HG03432 (cell line): ENCODE measurements around the gene EFNB2.

Experiments used
- ATAC-seq: cut with Tn5 transposase; IDR thresholded peaks from one replicate; pipeline ENCODE4 v1.9.1; 2021; ENCODE audit warnings: mild to moderate bottlenecking, moderate library complexity; ENCODE audit not compliant: unreplicated experiment

Gene EFNB2

DNA sequence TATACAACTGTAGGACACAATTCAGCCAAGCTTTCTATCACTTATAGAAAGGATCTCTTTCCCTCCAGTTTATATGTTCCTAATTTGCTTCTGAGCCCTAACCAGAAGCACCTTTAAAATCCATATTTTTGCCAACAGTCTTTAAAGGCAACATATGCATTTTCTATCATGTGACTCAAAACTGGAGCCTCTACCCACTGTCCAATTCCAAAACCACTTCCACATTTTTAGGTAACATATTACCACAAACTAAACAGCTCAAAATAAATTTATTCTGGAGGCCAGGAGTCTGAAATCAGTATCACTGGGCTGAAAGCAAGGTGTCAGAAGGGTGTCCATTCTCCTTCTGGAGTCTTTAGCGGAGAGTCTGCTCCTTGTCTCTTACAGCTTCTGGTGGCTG is 15.9 kb upstream of the EFNB2 start:
- ATAC-seq: no peak

DNA sequence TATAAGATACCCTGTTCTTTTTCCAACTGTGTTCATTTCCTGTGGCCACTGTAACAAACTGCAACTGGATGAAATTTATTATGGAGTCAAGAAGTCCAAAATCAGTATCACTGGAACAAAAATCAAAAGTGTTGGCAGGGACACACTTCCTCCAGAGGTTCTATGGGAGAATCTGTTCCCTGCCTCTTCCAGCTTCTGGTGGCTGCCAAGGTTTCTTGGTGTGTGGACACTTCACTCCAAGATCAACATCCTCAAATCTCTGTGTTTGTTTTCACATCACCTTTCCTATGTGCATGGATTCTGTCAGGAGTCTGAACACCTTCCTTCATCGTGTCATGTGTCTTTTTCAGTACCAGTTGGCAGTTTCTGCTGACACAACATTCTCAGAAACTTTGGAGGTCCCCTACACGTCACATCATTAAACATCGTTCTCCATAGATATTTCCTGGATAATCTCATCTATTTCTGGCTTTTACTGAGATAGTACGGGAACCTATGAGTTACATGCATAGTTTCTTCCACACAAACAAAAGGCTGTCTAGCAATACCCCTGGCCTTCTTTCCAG is 15.2 kb upstream of the EFNB2 start:
- no peak for ATAC-seq

DNA sequence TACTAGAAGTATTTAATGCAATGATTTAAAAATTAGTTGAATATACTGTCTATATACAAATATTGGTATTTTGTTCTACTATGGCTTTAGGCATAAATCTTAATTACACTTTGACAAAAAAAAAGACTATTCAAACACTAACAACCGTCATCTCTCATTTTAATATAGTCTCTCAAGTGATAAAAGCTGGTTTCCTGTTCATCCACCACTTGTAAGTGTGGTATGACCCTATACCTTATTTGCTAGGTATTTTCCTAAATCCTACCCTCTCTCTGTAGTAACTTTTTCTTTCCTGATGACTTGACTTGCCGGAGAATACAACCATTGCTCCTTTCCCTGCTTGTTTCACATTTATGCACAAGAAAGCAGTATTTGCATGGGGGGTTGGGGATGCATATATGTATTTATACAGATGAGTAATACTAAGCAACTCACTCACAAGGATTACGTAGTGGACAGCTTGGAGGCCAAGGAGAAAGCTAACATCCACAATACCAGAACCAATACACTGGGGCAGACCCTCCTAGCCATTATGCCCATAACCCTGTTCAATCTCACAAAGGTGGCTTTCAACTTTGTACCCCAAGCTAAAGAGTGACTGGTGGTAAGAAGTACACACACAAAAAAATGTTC is 12.7 kb upstream of the EFNB2 start:
- no peak for ATAC-seq

DNA sequence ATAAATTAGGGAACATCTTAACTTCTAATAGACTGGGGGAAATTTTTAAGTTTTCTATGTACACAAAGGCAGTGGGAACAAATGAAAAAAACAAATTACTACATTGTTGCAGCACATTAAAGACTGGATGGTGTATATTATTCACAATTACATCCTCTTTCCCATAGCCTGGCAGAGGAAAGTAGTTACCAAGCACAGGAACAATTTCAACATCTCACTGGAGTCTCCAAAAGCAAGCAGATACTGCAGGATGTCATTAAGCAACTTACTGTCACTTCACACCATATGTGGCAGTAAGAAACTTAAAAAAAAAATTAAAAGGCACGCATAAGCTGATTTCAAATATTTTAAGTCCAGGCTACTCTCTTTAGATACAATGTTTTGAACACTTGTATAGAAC is 6.4 kb upstream of the EFNB2 start:
- ATAC-seq: no peak

DNA sequence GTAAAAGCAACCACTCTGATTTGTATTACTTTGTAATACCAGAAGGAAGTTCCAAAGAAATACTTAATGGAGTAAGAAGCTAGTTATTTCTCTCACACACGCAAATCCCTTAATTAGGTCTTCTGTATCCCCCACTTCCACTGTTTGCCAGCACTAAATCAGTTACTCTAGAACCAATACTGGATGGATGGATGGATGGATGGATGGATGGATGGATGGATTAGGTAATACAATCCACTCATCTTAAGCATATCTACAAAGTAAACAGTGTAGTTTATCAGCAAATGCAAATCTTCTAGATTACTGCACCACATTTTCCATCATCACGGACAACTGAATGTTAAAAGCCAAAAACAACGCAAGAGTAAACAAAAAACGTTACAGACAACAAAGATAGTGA is 5.2 kb upstream of the EFNB2 start:
- ATAC-seq: no peak

DNA sequence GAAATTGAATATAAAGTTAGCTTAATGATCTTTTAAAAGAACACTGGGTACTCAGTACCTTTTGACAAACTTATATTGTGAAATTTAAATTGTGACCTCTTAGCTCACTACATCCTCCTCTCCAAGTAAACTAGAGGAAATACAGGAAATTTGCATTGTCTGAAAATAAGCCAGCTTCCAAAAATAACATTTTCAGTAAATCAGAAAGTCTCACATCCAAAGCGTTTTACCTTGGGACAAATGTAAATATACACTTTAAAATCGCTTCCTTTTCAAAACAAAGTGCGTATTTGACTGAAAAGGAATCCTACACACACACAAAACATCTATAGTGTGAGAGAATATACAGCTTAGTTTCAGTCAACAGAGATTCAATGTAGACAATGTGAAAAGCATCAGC is 2.1 kb upstream of the EFNB2 start:
- ATAC-seq: no peak

DNA sequence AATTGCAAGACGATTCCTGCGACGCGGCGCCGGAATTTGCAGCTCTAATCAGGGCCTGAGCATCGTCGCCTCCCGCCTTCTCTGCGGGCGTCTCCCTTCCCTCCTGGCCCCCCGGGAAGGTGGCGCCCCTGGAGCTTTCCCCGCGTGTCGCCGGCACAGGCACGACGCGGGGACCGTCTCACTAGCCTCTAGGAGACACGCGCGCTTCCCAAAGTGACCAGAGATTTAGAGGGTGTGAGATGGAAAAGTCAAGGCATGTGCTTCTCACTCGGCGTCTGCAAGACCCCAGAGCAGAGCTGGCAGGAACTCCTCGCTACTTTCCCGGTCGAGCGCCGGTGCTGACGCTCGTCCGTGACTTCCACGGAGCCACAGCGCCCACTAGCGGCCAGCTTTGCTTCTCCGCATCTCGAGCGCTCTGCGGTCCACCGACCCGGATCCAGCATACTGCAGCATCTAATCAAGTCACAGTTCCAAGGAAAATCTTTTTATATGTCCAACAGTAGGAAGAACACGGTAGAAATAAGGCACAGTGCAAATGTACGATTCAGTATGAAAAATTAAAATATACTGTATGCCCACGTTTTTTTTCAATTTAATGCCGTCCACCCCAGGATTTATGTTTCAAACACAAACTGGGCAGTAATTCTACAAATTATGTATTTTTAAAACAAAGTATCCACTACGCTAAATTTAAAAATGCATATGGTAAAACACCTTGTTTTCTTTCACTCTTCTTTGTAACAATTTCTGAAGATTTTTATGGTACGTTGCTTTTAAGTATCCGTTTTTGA is 977 bp upstream of the EFNB2 start:
- ATAC-seq: peak; percentile 46

DNA sequence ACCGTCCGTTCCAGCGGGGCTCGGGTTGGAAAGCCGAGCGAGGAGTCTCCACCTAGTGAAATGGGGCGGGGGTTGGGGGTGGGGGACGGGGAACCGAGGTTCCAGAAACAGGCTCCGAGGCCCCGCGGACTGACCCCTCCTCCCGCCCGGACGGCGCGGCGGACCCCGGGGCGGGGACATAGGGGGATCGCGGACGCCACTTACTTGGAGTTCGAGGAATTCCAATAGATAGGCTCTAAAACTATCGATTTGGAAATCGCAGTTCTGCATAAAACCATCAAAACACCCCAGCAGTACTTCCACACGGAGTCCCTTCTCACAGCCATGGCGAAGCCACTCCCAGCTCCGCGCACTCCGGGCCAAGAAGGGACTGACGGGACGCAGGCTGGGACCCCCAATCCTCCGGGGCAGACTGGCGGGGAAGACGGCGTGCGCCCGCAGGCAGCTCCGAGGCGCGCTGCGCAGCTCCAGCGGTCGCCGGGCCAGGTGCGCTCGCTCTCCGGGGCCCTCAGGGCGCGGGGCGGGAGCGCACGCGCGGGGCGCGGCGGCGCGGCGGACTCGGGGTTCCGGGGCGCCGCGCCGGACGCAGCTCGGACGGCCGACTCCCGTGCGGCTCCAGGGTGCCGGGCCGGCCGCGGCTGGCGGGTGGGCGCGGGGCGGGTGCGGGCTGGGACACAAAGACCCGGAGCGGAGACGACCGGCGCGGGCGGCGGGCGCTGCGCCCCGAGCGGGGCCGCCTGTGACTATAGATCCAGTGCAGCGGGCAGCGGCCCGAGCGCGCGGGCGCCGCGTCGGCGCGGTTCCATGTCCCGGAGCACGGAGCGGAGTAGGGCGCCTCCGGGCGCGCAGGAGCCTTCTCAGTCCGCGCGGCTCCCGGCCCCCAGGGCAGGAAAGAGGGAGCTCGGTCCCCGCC is 567 bp downstream of the EFNB2 start:
- peak; percentile 28 for ATAC-seq

DNA sequence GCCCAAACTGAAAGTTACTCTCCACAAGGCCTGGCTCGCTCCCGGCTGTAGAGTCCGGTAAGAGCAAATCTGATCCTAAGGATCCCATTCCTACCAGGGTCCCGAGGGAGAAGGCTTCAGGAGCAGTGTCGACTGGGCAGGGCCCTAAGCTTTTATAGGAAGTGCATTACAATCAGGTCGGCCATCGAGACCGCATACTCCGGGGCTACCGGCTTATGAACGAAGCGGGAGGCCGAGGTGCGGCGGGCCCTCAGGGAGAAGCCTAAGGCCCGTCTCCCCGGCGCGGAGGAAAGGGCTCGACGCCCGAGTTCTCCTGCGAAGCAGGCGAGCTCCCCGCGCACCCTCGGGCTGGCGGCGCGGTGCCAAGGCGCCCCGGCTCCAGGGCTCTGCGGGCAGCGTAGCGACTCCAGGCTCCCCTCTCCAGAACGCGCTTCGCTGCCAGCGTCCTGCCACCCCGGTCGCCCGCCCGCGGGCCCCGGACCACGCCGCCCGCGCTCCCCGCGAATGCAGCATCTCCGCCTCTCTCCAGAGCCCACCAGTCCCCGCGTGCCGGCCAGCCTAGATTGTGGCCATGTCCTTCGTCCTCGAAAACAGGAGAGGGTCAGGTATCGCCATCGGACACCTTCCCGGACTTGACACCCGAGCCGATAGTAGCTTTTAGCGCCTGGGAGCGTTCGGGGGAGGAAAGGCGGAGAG is 1.4 kb downstream of the EFNB2 start:
- no peak for ATAC-seq

DNA sequence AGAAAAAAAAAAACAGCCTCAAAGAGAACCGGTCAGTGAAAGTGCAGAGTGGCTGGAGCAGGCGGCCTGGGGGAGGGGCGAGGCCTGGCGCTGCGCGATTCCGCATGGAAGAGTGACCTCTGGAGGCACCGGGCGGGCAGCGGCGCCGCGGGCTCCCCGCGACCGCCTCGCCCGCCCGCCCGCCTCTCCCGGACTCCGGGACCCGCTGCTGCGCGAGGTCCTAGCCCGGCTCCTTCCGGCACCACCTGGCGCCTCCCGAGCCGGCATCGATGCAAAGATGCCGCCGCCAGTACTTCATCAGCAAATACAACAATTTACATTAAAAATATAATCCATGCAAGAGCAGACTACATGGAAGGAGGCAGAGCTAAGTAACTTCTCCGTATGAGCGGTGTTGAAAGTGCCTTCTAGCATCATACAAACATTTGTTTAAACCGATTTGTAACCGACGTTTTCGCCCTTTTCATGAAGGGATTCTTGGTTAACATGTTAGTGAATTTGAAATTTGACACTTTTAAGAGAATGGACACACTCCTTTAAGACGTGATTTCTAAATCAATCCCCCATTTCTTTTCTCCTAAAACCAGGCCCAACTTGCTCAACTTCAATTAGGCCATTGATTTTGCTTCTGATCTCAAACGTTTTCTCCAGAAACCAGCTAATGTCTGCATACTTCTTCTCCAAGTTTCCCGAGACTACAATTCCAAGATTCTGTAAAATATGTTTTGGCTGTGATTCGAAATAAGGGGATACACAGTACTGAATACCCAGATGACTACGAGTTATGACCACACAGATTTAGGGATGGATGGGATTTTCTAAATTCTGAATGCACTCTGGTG is 2.1 kb downstream of the EFNB2 start:
- ATAC-seq: no peak

DNA sequence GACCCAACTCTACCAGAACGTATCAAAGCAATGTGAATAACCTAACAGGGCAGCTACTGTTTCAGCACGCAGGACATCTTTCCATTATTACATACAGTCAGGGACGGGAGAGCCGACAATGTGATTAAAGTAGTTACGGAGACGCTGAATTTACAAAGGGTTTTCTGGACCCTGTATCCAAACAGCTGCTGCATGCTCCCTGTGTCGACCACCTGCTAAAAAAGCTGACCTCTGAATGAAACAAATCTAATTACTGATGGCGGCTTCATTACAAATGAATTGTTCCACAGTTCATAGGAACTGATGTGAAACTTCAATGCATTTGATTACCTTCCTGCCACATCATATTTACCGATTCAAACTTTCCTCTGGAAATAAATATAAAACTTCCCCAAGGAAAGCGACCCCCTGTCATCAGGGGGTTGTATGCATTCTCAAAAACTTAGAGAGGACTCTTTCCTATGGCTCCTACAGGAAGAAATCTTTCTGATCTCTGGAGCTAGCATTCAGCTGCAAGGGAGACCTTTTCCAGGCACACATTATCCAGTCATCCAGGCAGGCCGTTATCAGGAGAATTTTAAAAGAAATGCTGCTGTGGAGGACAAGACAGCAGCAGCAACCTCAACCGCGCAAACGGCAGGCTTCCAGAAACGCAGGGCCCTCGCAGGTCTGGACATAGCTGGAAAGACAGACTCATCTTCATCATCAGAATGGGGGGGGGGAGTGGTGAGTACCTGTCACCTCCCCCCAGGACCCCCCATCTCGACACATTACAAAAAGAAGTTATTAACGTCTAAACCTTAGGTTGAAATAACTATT is 3.1 kb downstream of the EFNB2 start:
- no peak for ATAC-seq

DNA sequence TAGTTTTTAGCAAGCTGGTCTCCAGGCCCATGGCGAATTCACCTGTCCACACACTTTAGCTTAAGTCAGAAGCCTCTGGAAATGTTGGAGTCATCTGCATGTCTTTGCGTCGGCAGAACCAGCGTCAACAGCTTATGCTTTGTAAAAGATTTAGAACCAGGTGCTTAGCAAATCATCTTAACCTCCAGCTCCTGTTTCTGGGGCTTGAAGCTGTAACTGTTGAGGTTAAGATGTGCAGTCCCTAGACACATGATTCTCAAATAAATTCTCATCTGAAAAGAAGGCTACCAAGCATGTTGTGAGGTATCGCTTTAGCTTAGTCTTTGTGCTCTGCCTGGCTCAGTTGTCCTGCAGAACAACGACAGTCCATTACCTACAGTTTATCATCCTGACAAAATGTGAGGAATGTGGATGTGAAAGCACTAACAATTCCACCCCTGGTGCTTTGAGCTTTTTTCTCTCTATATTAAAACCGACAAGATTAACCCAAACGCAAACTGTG is 4.4 kb downstream of the EFNB2 start:
- ATAC-seq: no peak

DNA sequence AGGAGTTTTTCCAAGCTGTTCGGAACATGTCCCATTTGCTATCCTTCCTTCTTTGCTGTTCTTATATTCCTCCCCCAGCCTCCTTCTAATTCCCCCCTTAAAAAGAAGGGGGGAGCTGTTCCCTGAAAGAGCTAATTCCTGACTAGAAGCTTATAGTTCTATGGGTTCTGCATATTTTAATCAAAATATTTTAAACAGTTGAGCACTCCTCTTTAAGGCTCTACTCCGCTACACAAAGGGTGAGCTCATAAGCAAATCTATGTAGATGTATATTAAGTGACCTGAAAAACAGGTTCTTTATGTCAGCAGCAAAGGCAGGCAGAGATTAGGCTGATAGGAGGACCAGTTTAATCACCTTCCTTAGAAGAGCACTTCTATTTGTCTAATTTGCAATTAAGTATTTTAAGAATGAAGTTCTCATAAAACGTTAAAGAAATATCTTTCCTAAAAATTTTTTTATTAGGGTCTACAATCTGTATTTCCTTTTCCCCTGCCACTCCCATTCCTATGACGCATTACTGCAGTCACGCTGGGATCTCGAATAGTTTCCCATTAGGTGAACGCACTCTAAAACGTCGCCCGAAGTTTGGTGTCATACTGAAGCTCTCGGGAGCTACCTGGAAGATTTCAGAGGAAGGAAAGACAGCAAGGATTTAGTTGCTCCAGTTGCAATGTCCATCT is 5.2 kb downstream of the EFNB2 start:
- no peak for ATAC-seq

DNA sequence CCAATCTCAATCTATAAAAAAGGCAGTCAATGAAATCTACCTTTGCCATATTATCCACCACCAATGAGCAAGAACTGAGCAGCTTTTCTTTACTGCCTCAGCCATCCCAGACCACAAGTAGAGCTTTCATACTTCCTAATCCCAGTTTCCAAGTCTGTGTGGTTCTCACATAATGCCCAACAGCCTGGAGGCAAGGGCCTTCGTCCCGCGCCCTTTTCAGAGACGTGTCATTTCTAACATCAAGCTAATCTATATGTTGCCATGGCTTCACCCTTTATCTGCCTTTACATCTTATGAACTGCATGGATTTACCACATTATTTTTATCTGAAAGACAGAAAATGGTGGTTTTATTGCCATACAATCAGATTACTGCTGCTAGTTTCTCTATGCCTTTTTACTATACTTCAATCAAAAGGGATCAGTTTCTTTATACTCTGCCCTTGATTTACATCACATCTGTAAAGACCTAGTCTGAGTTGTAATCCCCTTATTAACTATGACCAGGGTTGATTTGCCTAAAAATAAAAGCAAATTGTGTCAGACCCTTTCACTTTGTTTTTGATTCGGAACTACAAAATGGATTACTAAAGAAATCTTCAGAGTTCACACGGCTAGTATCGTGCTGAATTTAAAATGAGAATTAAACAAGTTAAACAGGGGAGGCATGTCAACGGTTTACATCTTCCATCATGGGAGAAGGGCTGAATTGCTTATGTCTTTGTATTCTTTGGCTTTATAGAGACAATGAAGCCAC is 5.9 kb downstream of the EFNB2 start:
- ATAC-seq: no peak

DNA sequence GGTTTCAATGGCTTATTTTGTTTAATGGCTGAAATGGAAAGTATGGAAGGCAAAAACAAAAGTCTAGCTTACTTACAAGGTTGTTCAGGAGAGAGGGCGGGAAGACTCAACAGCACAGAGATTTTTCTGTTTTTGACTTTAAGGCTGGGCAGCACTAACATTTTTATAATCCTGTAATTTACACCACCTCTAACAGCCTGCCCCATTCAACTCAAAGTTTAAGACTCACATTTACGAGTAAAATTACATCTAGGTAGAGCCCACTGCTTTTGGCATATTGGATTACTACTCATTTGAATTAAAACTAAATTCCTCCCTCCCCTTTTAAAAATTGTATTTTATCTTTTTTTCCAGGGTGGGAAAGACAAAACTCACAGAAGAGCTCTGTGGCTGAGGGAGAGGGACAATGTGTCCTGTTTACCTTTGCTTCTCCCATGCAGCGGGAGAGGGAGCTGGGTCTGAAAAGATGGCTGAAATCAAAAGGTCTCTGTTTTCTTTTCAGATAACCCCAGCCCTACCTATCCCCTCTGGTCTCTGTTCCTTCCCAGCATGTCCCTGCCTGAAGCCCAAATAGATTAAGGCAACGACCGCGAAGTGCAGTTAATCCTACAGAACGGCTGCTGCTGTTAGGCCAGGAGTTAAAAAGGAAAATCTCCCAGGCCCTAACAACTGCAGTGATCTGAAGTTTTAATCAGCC is 6.6 kb downstream of the EFNB2 start:
- no peak for ATAC-seq

DNA sequence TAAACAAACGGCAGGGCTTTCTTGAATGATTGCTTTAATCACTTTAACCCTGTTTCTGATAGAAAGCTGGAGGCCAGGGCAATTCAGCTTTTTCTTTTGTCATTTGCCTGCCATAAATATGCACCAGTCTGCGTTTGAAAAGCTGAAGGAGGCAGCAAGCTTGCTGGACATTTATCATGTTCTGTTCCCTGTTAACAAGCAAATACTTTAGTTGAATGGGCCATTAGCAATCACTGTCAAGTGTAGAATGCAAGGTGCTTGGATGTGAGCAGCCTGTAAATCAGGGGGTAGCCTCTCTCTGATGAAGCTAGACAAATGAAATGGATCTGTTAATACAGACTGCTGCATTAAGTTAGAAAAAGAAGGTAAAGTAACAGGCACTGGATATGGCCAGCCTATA is 7.6 kb downstream of the EFNB2 start:
- no peak for ATAC-seq

DNA sequence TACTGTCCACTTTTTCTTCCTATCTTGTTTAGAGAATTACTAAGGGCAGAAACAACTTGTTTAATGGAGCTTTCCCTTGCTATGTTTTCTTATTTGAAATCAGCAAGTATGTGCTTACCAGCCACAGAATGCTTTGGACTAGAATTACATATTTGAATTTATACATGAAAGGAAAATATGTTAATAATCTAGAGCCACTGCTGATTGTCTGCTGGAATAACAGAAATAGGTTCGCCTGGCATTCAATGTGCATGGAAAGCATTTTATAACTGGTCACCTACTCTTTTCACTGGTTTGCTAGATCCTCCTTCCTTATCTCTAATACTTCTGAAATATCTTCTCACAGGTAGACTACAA is 8.0 kb downstream of the EFNB2 start:
- ATAC-seq: no peak
